Smooth muscle cell of the umbilical artery (primary cell): Measurements from ENCODE around the gene ANKRD45. TPM values are rescaled to one million over a fixed set of nuclear protein-coding genes. Genes with fewer than 3 reads are reported as not detected.

Source experiments
- total RNA-seq: library from RNA; depleted of rRNA; stranded (reverse); fragments of >200 nt; gene quantifications from 2 replicates; pipeline ENCODE4 v1.2.3, GENCODE V29; 2014

The ANKRD45 gene, protein sequence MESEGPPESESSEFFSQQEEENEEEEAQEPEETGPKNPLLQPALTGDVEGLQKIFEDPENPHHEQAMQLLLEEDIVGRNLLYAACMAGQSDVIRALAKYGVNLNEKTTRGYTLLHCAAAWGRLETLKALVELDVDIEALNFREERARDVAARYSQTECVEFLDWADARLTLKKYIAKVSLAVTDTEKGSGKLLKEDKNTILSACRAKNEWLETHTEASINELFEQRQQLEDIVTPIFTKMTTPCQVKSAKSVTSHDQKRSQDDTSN
- total RNA-seq: under 0.01 and 2.6 TPM in 2 replicates

DNA sequence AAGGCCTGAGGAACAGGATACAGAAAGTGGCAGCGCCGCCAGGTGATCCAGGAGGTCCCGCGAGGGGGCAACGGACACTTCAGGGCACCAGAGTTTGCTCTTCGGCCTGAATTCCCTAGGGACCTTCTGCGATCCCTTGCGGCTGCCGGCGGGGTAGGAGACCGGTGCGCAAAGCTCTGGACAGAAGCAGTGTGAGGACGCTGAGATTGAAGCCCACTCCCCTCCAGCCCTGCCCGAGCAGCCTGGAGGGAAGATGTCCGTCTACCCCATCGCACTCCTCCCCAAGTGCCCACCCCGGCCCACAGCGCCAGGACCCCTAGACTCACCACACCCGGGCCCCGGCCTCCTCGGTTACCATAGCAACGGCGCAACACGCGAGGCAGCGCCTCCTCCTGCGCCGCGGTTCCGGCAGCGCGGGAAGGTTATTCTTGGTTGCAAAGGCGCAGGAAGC is at the start of gene ANKRD45:
Gene ANKRD45 (minus strand): TSS at position 361 of the 451 bp plus-strand sequence. CDS start 10,433 bp downstream, outside the sequence.

DNA sequence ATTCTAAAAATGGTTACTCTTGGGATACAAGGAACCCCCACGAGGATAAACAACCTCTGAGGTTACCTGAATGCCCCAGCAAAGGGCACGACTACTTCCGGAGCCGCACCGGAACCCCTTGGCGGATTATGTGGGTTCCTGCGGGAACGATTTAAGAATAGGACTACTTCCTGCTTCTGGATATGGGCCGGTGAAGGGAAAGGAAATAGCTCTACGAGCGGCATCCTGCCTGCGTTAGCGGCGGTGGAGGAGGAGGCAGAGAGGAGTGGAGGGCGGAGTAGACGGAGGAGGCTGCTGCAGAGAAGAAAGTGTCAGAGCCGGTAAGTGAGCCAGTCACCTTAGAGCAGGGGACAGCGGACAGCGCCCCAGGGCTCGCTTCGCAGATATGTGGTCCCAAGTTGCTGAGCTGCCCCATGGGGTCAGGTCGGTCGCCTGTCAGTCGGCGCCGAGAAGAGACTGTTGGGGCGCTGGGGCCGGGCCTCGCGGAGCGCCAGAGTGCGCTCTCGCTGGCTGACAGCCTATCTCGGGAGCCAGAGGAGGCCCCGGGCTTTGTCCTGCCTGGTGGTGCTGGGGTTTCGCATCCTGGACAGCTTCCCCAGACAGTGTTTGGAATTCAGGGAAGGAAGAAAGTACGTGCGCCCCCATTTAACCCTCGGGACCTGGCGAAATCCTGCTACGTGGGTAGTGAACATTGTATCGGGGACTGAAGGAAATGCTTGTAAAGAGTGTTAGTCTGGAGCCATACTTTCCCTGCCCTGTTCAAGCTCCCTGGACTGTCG is 45.3 kb upstream of the ANKRD45 start, which contains the start of gene KLHL20:
Gene KLHL20 (plus strand): TSS at position 223 of the 779 bp plus-strand sequence. CDS start 1,063 bp downstream, outside the sequence.

DNA sequence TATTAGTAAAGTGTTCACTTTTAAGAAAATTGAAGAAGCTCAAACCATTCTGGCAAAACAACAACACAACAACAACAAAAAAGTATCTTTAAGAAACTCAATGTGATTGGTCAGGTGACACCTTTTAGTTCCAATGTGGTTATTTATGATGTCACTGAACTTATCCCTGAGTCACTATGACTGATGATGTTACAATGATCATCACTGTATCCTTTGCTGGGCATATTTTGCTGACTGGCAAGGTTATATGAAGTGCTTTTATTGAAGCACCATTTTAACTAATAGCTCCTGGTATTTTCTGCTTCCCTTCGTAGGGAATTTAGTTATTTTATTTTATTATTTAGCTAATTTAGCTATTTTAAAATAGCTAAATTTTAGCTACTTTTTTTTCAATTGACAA is 34.5 kb downstream of the ANKRD45 start, which contains the start of gene TEX50:
Gene TEX50 (plus strand): TSS at position 223 of the 400 bp plus-strand sequence. CDS start 184 bp downstream, outside the sequence.

DNA sequence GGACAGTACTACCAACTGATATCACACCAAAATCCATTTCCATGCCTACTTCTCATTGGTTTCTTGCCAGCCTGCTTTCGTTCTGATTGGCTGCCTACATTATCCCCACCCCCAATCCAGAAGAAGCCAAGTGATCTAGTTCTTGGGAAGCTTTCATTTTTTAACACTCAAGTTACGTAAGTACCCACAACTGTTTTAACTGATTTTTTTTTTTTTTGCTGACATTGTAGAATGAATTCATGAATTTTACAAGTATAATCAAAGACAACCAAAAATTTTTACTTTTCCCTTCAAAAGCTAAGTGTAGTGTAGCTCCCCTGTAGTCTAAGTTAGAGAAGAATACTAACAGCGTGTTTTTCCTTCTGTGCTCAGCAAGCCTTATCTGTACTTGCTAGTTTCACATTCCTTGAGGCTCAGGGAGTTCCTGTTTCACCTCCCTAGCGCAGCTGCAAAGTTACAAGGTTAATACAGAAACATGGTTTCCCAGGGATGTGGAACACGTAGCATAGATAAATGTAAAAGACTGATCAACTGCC is 66.5 kb downstream of the ANKRD45 start, which contains the start of gene SLC9C2:
Gene SLC9C2 (minus strand): TSS at position 17 of the 536 bp plus-strand sequence. CDS start 1,296 bp downstream, outside the sequence.

Other genes with a start within 250 kb of the ANKRD45 start
- 309 and 546 TPM in 2 replicates for gene PRDX6, start 192.5 kb downstream of the ANKRD45 start, total RNA-seq
- gene SLC9C2, start 66.8 kb downstream of the ANKRD45 start, total RNA-seq: 0.30 and 0.46 TPM in 2 replicates
- gene TEX50, start 34.5 kb downstream of the ANKRD45 start, total RNA-seq: not detected in 2 replicates
- gene KLHL20, start 45.1 kb upstream of the ANKRD45 start, total RNA-seq: 50.1 and 64.4 TPM in 2 replicates
- gene DARS2, start 154.8 kb upstream of the ANKRD45 start, total RNA-seq: 14.0 and 27.9 TPM in 2 replicates
- gene CENPL, start 155.0 kb upstream of the ANKRD45 start, total RNA-seq: 9.2 and 14.2 TPM in 2 replicates
- 446 and 587 TPM in 2 replicates for gene GAS5, start 198.1 kb upstream of the ANKRD45 start, total RNA-seq
- gene ZBTB37, start 198.5 kb upstream of the ANKRD45 start, total RNA-seq: 8.3 and 10.8 TPM in 2 replicates
- 0.30 TPM in 1 of 2 replicates, not detected in the other for gene SERPINC1, start 247.5 kb upstream of the ANKRD45 start, total RNA-seq